CD8-positive, alpha-beta memory T cell (primary cell): ENCODE measurements around the gene TXNRD2. TPM values are rescaled to one million over a fixed set of nuclear protein-coding genes. Genes with fewer than 3 reads are reported as not detected.

Experiments used
- CTCF ChIA-PET: fragments of 350-600 bp; sonication (Branson Sonifier 250); formaldehyde crosslinking; loops from one replicate; lab custom pipeline; 2021; ENCODE audit warnings: antibody characterized with exemption; lab: Charles Lee
- POLR2A ChIA-PET: fragments of 350-600 bp; sonication (Branson Sonifier 250); formaldehyde crosslinking; loops from one replicate; lab custom pipeline; 2021; ENCODE audit warnings: antibody characterized with exemption; lab: Charles Lee
- DNase-seq, 5 donors: peaks; one replicate each; pipeline versions ENCODE4 v3.0.0 to v3.0.0-alpha.2; 2020 to 2022; ENCODE audit warnings: mixed read lengths in 1 of 5
- H3K27ac ChIP-seq: one replicate; pipeline ENCODE4 v1.7.0; 2013; ENCODE audit warnings: low read depth, mild to moderate bottlenecking, low read length, moderate library complexity
- H3K27me3 ChIP-seq: 2 replicates; pipeline ENCODE4 v1.7.0; 2013; ENCODE audit warnings: low read length, mild to moderate bottlenecking; ENCODE audit not compliant: insufficient read depth, poor library complexity, severe bottlenecking
- H3K36me3 ChIP-seq: 2 replicates; pipeline ENCODE4 v1.7.0; 2013; ENCODE audit warnings: mild to moderate bottlenecking, low read length, moderate library complexity; ENCODE audit not compliant: insufficient read depth
- H3K4me1 ChIP-seq: 2 replicates; pipeline ENCODE4 v1.7.0; 2013; ENCODE audit warnings: mild to moderate bottlenecking, low read length, moderate library complexity; ENCODE audit not compliant: insufficient read depth
- H3K4me3 ChIP-seq: 2 replicates; pipeline ENCODE4 v1.7.0; 2013; ENCODE audit warnings: mild to moderate bottlenecking, low read length
- H3K9me3 ChIP-seq: 2 replicates; pipeline ENCODE4 v1.7.0; 2013; ENCODE audit warnings: mild to moderate bottlenecking, low read length
- H3K27ac Mint-ChIP-seq, 8 donors: one replicate each; pipeline ENCODE4 v1.8.0; 2020 to 2021; ENCODE audit warnings: mixed read lengths in 8 of 8, mild to moderate bottlenecking in 6 of 8, inconsistent platforms in 3 of 8, moderate library complexity in 3 of 8
- H3K27me3 Mint-ChIP-seq, 2 donors: one replicate each; pipeline ENCODE4 v1.8.0; 2020 to 2021; ENCODE audit warnings: mixed read lengths in 2 of 2, mild to moderate bottlenecking in 1 of 2, moderate library complexity in 1 of 2
- H3K36me3 Mint-ChIP-seq, 3 donors: one replicate each; pipeline ENCODE4 v1.8.0; 2020 to 2021; ENCODE audit warnings: mixed read lengths in 3 of 3, inconsistent platforms in 1 of 3, mild to moderate bottlenecking in 1 of 3
- H3K4me1 Mint-ChIP-seq, 3 donors: one replicate each; pipeline ENCODE4 v1.8.0; 2020 to 2021; ENCODE audit warnings: mixed read lengths in 3 of 3, inconsistent platforms in 1 of 3, mild to moderate bottlenecking in 1 of 3
- H3K4me3 Mint-ChIP-seq, 7 donors: one replicate each; pipeline ENCODE4 v1.8.0; 2020 to 2021; ENCODE audit warnings: mixed read lengths in 7 of 7, mild to moderate bottlenecking in 6 of 7, moderate library complexity in 4 of 7, inconsistent platforms in 2 of 7
- H3K9me3 Mint-ChIP-seq, 5 donors: one replicate each; pipeline ENCODE4 v1.8.0; 2020 to 2022; ENCODE audit warnings: mixed read lengths in 5 of 5, mild to moderate bottlenecking in 3 of 5, moderate library complexity in 2 of 5, inconsistent platforms in 1 of 5
- polyA plus RNA-seq: library from polyadenylated mRNA; unstranded; fragments of 300-500 nt; fragmentation: Illumina TruSeq; gene quantifications from one replicate; pipeline ENCODE4 v1.2.3, GENCODE V29; 2021
- total RNA-seq, 2 experiments: library from RNA; stranded (reverse); gene quantifications; one replicate each; pipeline ENCODE4 v1.2.3, GENCODE V29; 2021

TXNRD2 gene
- total and polyA plus RNA-seq, 3 experiments from 2014 or later = 13.8 to 27.9 (median 27.6) TPM

- Histone ChIP-seq H3K4me1 (peaks cover 13% of the 10 kb centered on the region), H3K4me3 (no peak overlapping the region), H3K36me3 (peaks cover 15% of the 10 kb centered on the region), H3K27ac (no peak overlapping the region), H3K27me3 (no peaks in the 10 kb centered on the region), H3K9me3 (no peaks in the 10 kb centered on the region)
- Mint-ChIP-seq H3K27ac (no peak overlapping the region), H3K36me3 (peaks cover 0 to 27% (median 2%) of the 10 kb centered on the region in 3 donors), H3K4me3 (no peak overlapping the region), H3K27me3 (no peaks in the 10 kb centered on the region), H3K9me3 (no peaks in the 10 kb centered on the region), H3K4me1 (peaks cover 5 to 9% (median 6%) of the 10 kb centered on the region in 3 donors)
- DNase-seq = no peak
- ChIA-PET CTCF (interaction anchor here (2.2 kb wide), 1 partner anchor 161 kb away, joined by 14 read pairs; no protein-coding TSS in a partner anchor), POLR2A (interaction anchor here (0.8 kb wide), 1 partner anchor 14 kb away, joined by 3 read pairs; no protein-coding TSS in a partner anchor)
Measured at GRCh38 chr22:19968450-19968891, 26.9 kb upstream of the TXNRD2 start.

GRCh38 chr22:19967850-19968449, 26.3 kb upstream of the TXNRD2 start:
- DNase-seq = no peak
- Mint-ChIP-seq H3K27ac (no peak overlapping the region), H3K27me3 (no peaks in the 10 kb centered on the region), H3K4me3 (no peak overlapping the region), H3K9me3 (no peaks in the 10 kb centered on the region), H3K36me3 (peaks cover 0 to 27% (median 2%) of the 10 kb centered on the region in 3 donors), H3K4me1 (peaks cover 5 to 9% (median 6%) of the 10 kb centered on the region in 3 donors)
- Histone ChIP-seq H3K9me3 (no peaks in the 10 kb centered on the region), H3K36me3 (peaks cover 16% of the 10 kb centered on the region), H3K4me1 (peaks cover 13% of the 10 kb centered on the region), H3K4me3 (no peak overlapping the region), H3K27me3 (no peaks in the 10 kb centered on the region), H3K27ac (no peak overlapping the region)
- ChIA-PET POLR2A (no interaction called here), CTCF (no interaction called here)

- ChIA-PET POLR2A (interaction anchor here (0.7 kb wide), 1 partner anchor 239 kb away, joined by 7 read pairs; no protein-coding TSS in a partner anchor), CTCF (no interaction called here)
- no peak overlapping the region for H3K4me3 Mint-ChIP-seq
- H3K27me3 Mint-ChIP-seq = no peaks in the 10 kb centered on the region
- peaks cover 16% of the 10 kb centered on the region for H3K36me3 ChIP-seq
- no peak overlapping the region for H3K4me3 ChIP-seq
- H3K27ac ChIP-seq = no peak overlapping the region
- no peaks in the 10 kb centered on the region for H3K9me3 Mint-ChIP-seq
- DNase-seq = no peak
- H3K4me1 ChIP-seq = peaks cover 13% of the 10 kb centered on the region
- H3K4me1 Mint-ChIP-seq = peaks cover 5 to 8% (median 6%) of the 10 kb centered on the region in 3 donors
- H3K36me3 Mint-ChIP-seq = peaks cover 0 to 27% (median 2%) of the 10 kb centered on the region in 3 donors
- H3K9me3 ChIP-seq = no peaks in the 10 kb centered on the region
- no peak overlapping the region for H3K27ac Mint-ChIP-seq
- H3K27me3 ChIP-seq = no peaks in the 10 kb centered on the region
Measured at GRCh38 chr22:19966908-19967750, 25.5 kb upstream of the TXNRD2 start.

- ChIA-PET CTCF (no interaction called here), POLR2A (interaction anchor here (0.7 kb wide), 1 partner anchor 240 kb away, joined by 7 read pairs; no protein-coding TSS in a partner anchor)
- DNase-seq = no peak
- Mint-ChIP-seq H3K4me1 (peaks cover 5 to 6% (median 5%) of the 10 kb centered on the region in 3 donors), H3K27me3 (no peaks in the 10 kb centered on the region), H3K9me3 (no peaks in the 10 kb centered on the region), H3K36me3 (peaks cover 0 to 27% (median 2%) of the 10 kb centered on the region in 3 donors), H3K4me3 (no peak overlapping the region), H3K27ac (peak overlapping the region in 1 of 8 donors; percentile 88)
- Histone ChIP-seq H3K9me3 (no peaks in the 10 kb centered on the region), H3K27ac (no peak overlapping the region), H3K4me1 (peaks cover 5% of the 10 kb centered on the region), H3K36me3 (peaks cover 16% of the 10 kb centered on the region), H3K27me3 (no peaks in the 10 kb centered on the region), H3K4me3 (no peak overlapping the region)
Measured at GRCh38 chr22:19965771-19966709, 24.4 kb upstream of the TXNRD2 start.

GRCh38 chr22:19964701-19965386, 23.2 kb upstream of the TXNRD2 start:
- Mint-ChIP-seq H3K4me1 (peaks cover 0 to 4% (median 0%) of the 10 kb centered on the region in 3 donors), H3K4me3 (no peak overlapping the region), H3K36me3 (peaks cover 0 to 27% (median 2%) of the 10 kb centered on the region in 3 donors), H3K27ac (no peak overlapping the region), H3K9me3 (no peaks in the 10 kb centered on the region), H3K27me3 (no peaks in the 10 kb centered on the region)
- peaks cover 16% of the 10 kb centered on the region for H3K36me3 ChIP-seq
- ChIA-PET POLR2A (no interaction called here), CTCF (interaction anchor here (0.8 kb wide), 1 partner anchor 164 kb away, joined by 3 read pairs; no protein-coding TSS in a partner anchor)
- no peaks in the 10 kb centered on the region for H3K9me3 ChIP-seq
- DNase-seq = no peak
- peaks cover 5% of the 10 kb centered on the region for H3K4me1 ChIP-seq
- H3K27ac ChIP-seq = no peak overlapping the region
- no peaks in the 10 kb centered on the region for H3K27me3 ChIP-seq
- no peak overlapping the region for H3K4me3 ChIP-seq

GRCh38 chr22:19963863-19964642, 22.4 kb upstream of the TXNRD2 start:
- Histone ChIP-seq H3K4me1 (peaks cover 10% of the 10 kb centered on the region), H3K4me3 (no peak overlapping the region), H3K27me3 (no peaks in the 10 kb centered on the region), H3K27ac (no peak overlapping the region), H3K36me3 (peaks cover 16% of the 10 kb centered on the region), H3K9me3 (no peaks in the 10 kb centered on the region)
- H3K4me3 Mint-ChIP-seq = no peak overlapping the region
- ChIA-PET POLR2A (no interaction called here), CTCF (interaction anchor here (0.8 kb wide), 1 partner anchor 165 kb away, joined by 3 read pairs; no protein-coding TSS in a partner anchor)
- H3K36me3 Mint-ChIP-seq = peaks cover 0 to 27% (median 2%) of the 10 kb centered on the region in 3 donors
- no peaks in the 10 kb centered on the region for H3K9me3 Mint-ChIP-seq
- H3K4me1 Mint-ChIP-seq = peaks cover 0 to 4% (median 0%) of the 10 kb centered on the region in 3 donors
- no peak overlapping the region for H3K27ac Mint-ChIP-seq
- DNase-seq = no peak
- H3K27me3 Mint-ChIP-seq = no peaks in the 10 kb centered on the region
